AG09309 (cell line): ENCODE data around the gene SGO2.
"Not testable (repeated sequence)": the region's sequence is repeated elsewhere in the genome, so short reads cannot be mapped to it uniquely, and the experiment has no call there.

Source experiments
- DNase-seq: peaks from one replicate; pipeline ENCODE4 v3.0.0-alpha.2; 2010; ENCODE audit warnings: low read depth
- H3K4me3 ChIP-seq: 2 replicates; pipeline ENCODE4 v1.5.1; 2011; ENCODE audit warnings: mild to moderate bottlenecking, low read depth, low read length, moderate library complexity; ENCODE audit not compliant: control insufficient read depth
- CTCF ChIP-seq: IDR thresholded peaks from 2 replicates; pipeline ENCODE4 v1.5.1; 2011; ENCODE audit warnings: mild to moderate bottlenecking, low read depth, low read length, inconsistent platforms; ENCODE audit not compliant: insufficient read depth, control insufficient read depth; ENCODE audit errors: missing control alignments

The SGO2 gene

GRCh38 chr2:200534572-200534971 lies 8.6 kb downstream of the SGO2 start:
- no peak for DNase-seq
- no peak for TF ChIP-seq CTCF
- H3K4me3 ChIP-seq: no peak overlapping the region

GRCh38 chr2:200538139-200538538 lies 12.1 kb downstream of the SGO2 start:
- no peak overlapping the region for H3K4me3 ChIP-seq
- no peak for DNase-seq
- no peak for TF ChIP-seq CTCF

GRCh38 chr2:200540793-200541192 lies 14.8 kb downstream of the SGO2 start:
- DNase-seq: no peak
- no peak overlapping the region for H3K4me3 ChIP-seq
- no peak for TF ChIP-seq CTCF

GRCh38 chr2:200566596-200566995 lies 40.6 kb downstream of the SGO2 start:
- DNase-seq, H3K4me3 ChIP-seq: not testable (repeated sequence)

- DNase-seq: no peak
- no peak overlapping the region for H3K4me3 ChIP-seq
- TF ChIP-seq CTCF: no peak
Measured at GRCh38 chr2:200567932-200568331, 41.9 kb downstream of the SGO2 start.

GRCh38 chr2:200575957-200576356 lies 50.0 kb downstream of the SGO2 start:
- H3K4me3 ChIP-seq: no peak overlapping the region
- peak; percentile 23 for TF ChIP-seq CTCF
- no peak for DNase-seq

GRCh38 chr2:200577027-200577426 lies 51.0 kb downstream of the SGO2 start:
- DNase-seq: no peak
- no peak overlapping the region for H3K4me3 ChIP-seq
- peak; percentile 14 for TF ChIP-seq CTCF
